ENCODE measurements around the gene CHMP4B. TPM values are rescaled to one million over a fixed set of nuclear protein-coding genes. Genes with fewer than 3 reads are reported as not detected.

Gene CHMP4B, protein sequence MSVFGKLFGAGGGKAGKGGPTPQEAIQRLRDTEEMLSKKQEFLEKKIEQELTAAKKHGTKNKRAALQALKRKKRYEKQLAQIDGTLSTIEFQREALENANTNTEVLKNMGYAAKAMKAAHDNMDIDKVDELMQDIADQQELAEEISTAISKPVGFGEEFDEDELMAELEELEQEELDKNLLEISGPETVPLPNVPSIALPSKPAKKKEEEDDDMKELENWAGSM
- 39.4 and 54.7 TPM in 2 replicates for total RNA-seq

DNA sequence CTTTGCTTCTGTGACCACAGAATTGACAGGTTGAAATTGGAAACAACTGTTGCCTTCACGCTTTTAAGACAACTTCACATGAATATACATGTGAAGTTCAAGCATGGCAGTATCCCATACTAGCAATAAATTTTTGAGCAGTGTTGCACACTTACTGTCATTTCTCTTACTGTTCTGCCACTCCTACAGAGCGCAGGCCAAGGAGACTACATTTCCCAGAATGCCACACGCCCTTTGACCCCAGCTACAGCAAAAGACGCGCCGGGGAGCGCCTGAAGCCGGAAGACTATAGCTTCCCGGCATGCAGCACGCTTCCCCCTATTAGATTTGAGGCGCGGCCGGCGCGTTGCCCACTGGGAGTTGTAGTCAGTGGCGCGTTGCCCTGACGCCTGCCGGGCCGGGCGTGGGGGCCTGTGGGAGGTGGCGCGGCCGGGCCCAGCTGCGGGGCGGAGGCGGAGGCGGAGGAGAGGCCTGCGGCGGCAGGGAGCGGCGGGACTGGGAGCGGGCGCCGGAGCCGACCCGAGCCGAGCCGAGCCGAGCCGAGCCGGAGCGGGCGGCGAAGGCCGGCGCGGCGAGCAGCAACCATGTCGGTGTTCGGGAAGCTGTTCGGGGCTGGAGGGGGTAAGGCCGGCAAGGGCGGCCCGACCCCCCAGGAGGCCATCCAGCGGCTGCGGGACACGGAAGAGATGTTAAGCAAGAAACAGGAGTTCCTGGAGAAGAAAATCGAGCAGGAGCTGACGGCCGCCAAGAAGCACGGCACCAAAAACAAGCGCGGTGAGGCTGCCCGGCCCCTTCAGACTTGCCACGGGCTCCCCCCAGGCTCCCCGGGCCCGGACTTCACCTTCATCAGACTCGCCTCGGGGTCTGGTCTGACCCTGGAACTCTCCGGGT, at the start of gene CHMP4B:
TSS of gene CHMP4B (plus strand) at position 464 of the 891 bp plus-strand sequence. CDS start at position 585, 121 bp downstream.

Other genes with a start within 250 kb of the CHMP4B start
- gene C20orf144, start 149.0 kb upstream of the CHMP4B start, total RNA-seq: under 0.01 and 0.16 TPM in 2 replicates
- 1.1 and 1.9 TPM in 2 replicates for gene ACTL10, start 144.4 kb upstream of the CHMP4B start, total RNA-seq
- gene NECAB3, start 136.9 kb upstream of the CHMP4B start, total RNA-seq: 30.9 and 35.2 TPM in 2 replicates
- 0.77 and 1.3 TPM in 2 replicates for gene E2F1, start 125.0 kb upstream of the CHMP4B start, total RNA-seq
- gene PXMP4, start 91.0 kb upstream of the CHMP4B start, total RNA-seq: 4.7 and 10.2 TPM in 2 replicates
- 0.94 and 0.95 TPM in 2 replicates for gene ZNF341, start 79.4 kb upstream of the CHMP4B start, total RNA-seq
- gene RALY, start 182.6 kb downstream of the CHMP4B start, total RNA-seq: 66.4 and 82.6 TPM in 2 replicates

Data from bronchial smooth muscle cell (primary cell).